ENCODE data around the gene PCGF5.

- TF ChIP-seq POLR2AphosphoS5 (IDR thresholded peaks at IDR 0.05; ENCODE audit: low read depth, low read length) (no peak), TAF1 (IDR thresholded peaks at IDR 0.05; ENCODE audit: borderline replicate concordance, insufficient read depth, low read length) (no peak), FOXP2 (optimal IDR thresholded peaks at IDR 0.05; ENCODE audit: borderline replicate concordance, extremely low read depth, extremely low read length, insufficient read depth) (no peak), REST (IDR thresholded peaks at IDR 0.05; ENCODE audit: insufficient read depth in 1 of 2, low read depth in 2 of 2, low read length in 2 of 2) (no peak)
These were observed 652 bp downstream of the PCGF5 start for GRCh38 chr10:91220954-91221675.

Data from PFSK-1 (cell line).